Epithelial cell of esophagus (primary cell): ENCODE measurements around the gene CDH4.

Experiments
- DNase-seq: peaks from one replicate; pipeline ENCODE4 v3.0.0; 2010; ENCODE audit warnings: low read depth
- H3K4me3 ChIP-seq: 2 replicates; pipeline ENCODE4 v1.5.1; 2011; ENCODE audit warnings: mild to moderate bottlenecking, low read length, control low read depth
- CTCF ChIP-seq: IDR thresholded peaks from 2 replicates; pipeline ENCODE4 v1.5.1; 2011; ENCODE audit warnings: low read depth, mild to moderate bottlenecking, low read length, control low read depth, inconsistent platforms; ENCODE audit not compliant: insufficient read depth; ENCODE audit errors: missing control alignments

The CDH4 gene

GRCh38 chr20:61731363-61732181 is 479.5 kb downstream of the CDH4 start:
- DNase-seq: peak; percentile 25
- no peak overlapping the region for H3K4me3 ChIP-seq
- no peak for TF ChIP-seq CTCF

GRCh38 chr20:61732511-61733210 is 480.6 kb downstream of the CDH4 start:
- no peak for DNase-seq
- H3K4me3 ChIP-seq: no peak overlapping the region
- no peak for TF ChIP-seq CTCF

GRCh38 chr20:61733216-61733615 is 481.2 kb downstream of the CDH4 start:
- DNase-seq: no peak
- TF ChIP-seq CTCF: no peak
- H3K4me3 ChIP-seq: no peak overlapping the region

GRCh38 chr20:61733891-61734732 is 482.1 kb downstream of the CDH4 start:
- no peak for DNase-seq
- H3K4me3 ChIP-seq: no peak overlapping the region
- no peak for TF ChIP-seq CTCF

GRCh38 chr20:61734733-61735502 is 482.9 kb downstream of the CDH4 start:
- no peak overlapping the region for H3K4me3 ChIP-seq
- TF ChIP-seq CTCF: no peak
- no peak for DNase-seq

GRCh38 chr20:61735503-61735785 is 483.4 kb downstream of the CDH4 start:
- DNase-seq: no peak
- no peak for TF ChIP-seq CTCF
- no peak overlapping the region for H3K4me3 ChIP-seq
